DND-41 (cell line): ENCODE results near the gene MBD4.

Source experiments
- ATAC-seq: fragments of 200-7000 bp; cut with Tn5 transposase; 3 replicates; pipeline ENCODE4 v1.9.1; 2021; ENCODE audit warnings: low read depth; ENCODE audit not compliant: insufficient read depth
- DNase-seq: peaks from one replicate; pipeline ENCODE4 v3.0.0-alpha.2; 2020
- H2AFZ ChIP-seq: 2 replicates; pipeline ENCODE4 v1.6.0; 2012; ENCODE audit warnings: low read depth, low read length
- H3K27ac ChIP-seq: 2 replicates; pipeline ENCODE4 v1.5.1; 2012; ENCODE audit warnings: low read length, inconsistent platforms
- H3K27me3 ChIP-seq: fragments of 200-600 bp; sonication (generic); 2 replicates; pipeline ENCODE4 v1.6.0; 2012; ENCODE audit warnings: low read length, mild to moderate bottlenecking, inconsistent platforms; ENCODE audit not compliant: insufficient read depth, poor library complexity
- H3K36me3 ChIP-seq: 2 replicates; pipeline ENCODE4 v1.5.1; 2012; ENCODE audit warnings: low read length, inconsistent platforms; ENCODE audit not compliant: insufficient read depth
- H3K4me1 ChIP-seq: 2 replicates; pipeline ENCODE4 v1.5.1; 2012; ENCODE audit warnings: mild to moderate bottlenecking, low read length; ENCODE audit not compliant: insufficient read depth
- H3K4me2 ChIP-seq: 2 replicates; pipeline ENCODE4 v1.6.0; 2012; ENCODE audit warnings: mild to moderate bottlenecking, moderate library complexity, low read length, inconsistent platforms; ENCODE audit not compliant: insufficient read depth
- H3K4me3 ChIP-seq, 2 experiments: fragments of 200-600 bp in 1 of 2; shearing (Covaris generic) in 1 of 2; 2 replicates each; pipeline ENCODE4 v1.5.1; 2012 to 2016; ENCODE audit warnings: inconsistent platforms in 2 of 2, low read length in 2 of 2, mild to moderate bottlenecking in 2 of 2, low read depth in 1 of 2, moderate library complexity in 1 of 2
- H3K79me2 ChIP-seq: 2 replicates; pipeline ENCODE4 v1.6.0; 2012; ENCODE audit warnings: low read length, inconsistent platforms; ENCODE audit not compliant: insufficient read depth
- H3K9ac ChIP-seq: 2 replicates; pipeline ENCODE4 v1.6.0; 2012; ENCODE audit warnings: low read depth, mild to moderate bottlenecking, inconsistent platforms, low read length, moderate library complexity
- H3K9me3 ChIP-seq: 2 replicates; pipeline ENCODE4 v1.5.1; 2012; ENCODE audit warnings: low read length, moderate library complexity, mild to moderate bottlenecking, inconsistent platforms; ENCODE audit not compliant: insufficient read depth, severe bottlenecking
- H4K20me1 ChIP-seq: 2 replicates; pipeline ENCODE4 v1.6.0; 2012; ENCODE audit warnings: low read length; ENCODE audit not compliant: insufficient read depth
- EZH2 ChIP-seq: IDR thresholded peaks from 3 replicates; pipeline ENCODE4 v1.6.1; 2012; ENCODE audit warnings: borderline replicate concordance, low read depth, mild to moderate bottlenecking, moderate library complexity, low read length, inconsistent platforms; ENCODE audit not compliant: severe bottlenecking
- TF ChIP-seq, protein P1 (sequence below): IDR thresholded peaks from 2 replicates; pipeline ENCODE4 v1.5.1; 2012; ENCODE audit warnings: borderline replicate concordance, low read length, moderate library complexity, mild to moderate bottlenecking; ENCODE audit not compliant: poor library complexity, severe bottlenecking; ENCODE audit errors: extremely low read depth

MBD4 gene

DNA sequence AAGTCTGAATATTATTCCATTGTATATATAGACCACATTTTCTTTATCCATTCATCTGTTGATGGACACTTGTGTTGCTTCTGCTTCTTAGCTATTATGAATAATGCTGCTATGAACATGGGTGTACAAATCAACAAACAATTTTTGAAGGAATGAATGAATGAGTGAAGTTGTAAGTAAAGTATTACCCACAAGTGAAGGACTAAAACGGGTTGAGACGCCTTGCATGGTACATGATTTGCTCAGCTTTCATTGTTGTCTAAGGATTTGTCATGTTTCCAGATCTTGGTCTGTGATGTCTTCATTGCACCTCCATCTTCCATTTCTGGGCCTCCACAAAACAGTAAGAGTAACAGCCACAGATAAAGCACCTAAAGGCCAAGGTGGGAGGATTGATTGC is 20.8 kb upstream of the MBD4 start:
- DNase-seq (no peak), ATAC-seq (no peak)
- no peaks in the 10 kb centered on the region for H3K9me3 ChIP-seq
- peaks cover 36% of the 10 kb centered on the region; the same call in 1 of the 2 replicates for H3K36me3 ChIP-seq
- no peak overlapping the region for H3K4me3 ChIP-seq
- no peaks in the 10 kb centered on the region for H3K79me2 ChIP-seq
- H2AFZ ChIP-seq, result no peak overlapping the region
- TF ChIP-seq, protein P1, sequence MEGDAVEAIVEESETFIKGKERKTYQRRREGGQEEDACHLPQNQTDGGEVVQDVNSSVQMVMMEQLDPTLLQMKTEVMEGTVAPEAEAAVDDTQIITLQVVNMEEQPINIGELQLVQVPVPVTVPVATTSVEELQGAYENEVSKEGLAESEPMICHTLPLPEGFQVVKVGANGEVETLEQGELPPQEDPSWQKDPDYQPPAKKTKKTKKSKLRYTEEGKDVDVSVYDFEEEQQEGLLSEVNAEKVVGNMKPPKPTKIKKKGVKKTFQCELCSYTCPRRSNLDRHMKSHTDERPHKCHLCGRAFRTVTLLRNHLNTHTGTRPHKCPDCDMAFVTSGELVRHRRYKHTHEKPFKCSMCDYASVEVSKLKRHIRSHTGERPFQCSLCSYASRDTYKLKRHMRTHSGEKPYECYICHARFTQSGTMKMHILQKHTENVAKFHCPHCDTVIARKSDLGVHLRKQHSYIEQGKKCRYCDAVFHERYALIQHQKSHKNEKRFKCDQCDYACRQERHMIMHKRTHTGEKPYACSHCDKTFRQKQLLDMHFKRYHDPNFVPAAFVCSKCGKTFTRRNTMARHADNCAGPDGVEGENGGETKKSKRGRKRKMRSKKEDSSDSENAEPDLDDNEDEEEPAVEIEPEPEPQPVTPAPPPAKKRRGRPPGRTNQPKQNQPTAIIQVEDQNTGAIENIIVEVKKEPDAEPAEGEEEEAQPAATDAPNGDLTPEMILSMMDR, result no peak
- TF ChIP-seq EZH2, result no peak
- H3K27ac ChIP-seq, result no peak overlapping the region
- H3K4me1 ChIP-seq, result no peaks in the 10 kb centered on the region
- H3K9ac ChIP-seq, result no peak overlapping the region
- no peak overlapping the region for H3K4me2 ChIP-seq
- H4K20me1 ChIP-seq, result no peaks in the 10 kb centered on the region
- H3K27me3 ChIP-seq, result no peaks in the 10 kb centered on the region

DNA sequence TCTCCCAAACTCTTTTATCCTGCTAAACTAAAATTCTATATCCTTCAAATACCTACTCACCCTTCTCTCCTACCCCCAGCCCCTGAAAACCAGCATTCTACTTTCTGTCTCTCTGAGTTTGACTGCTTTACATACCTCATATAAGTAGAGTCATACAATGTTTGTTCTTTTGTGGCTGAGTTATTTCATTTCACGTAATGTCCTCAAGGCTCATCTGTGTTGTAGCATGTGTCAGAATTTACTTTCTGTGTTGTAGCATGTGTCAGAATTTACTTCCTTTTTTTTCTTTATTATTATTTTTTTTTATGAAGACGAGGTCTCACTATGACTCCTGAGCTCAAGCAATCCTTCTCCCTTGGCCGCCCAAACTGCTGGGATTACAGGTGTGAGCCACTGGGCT is 20.4 kb upstream of the MBD4 start:
- H4K20me1 ChIP-seq, result no peaks in the 10 kb centered on the region
- no peak overlapping the region for H2AFZ ChIP-seq
- no peak overlapping the region for H3K27ac ChIP-seq
- no peaks in the 10 kb centered on the region for H3K4me1 ChIP-seq
- H3K79me2 ChIP-seq, result no peaks in the 10 kb centered on the region
- ATAC-seq (no peak), DNase-seq (no peak)
- TF ChIP-seq, protein P1, result no peak
- no peak for TF ChIP-seq EZH2
- no peak overlapping the region for H3K9ac ChIP-seq
- H3K4me3 ChIP-seq, result no peak overlapping the region
- peaks cover 36% of the 10 kb centered on the region; the same call in 1 of the 2 replicates for H3K36me3 ChIP-seq
- H3K27me3 ChIP-seq, result no peaks in the 10 kb centered on the region
- no peak overlapping the region for H3K4me2 ChIP-seq
- H3K9me3 ChIP-seq, result no peaks in the 10 kb centered on the region

GRCh38 chr3:129453732-129454131 is 14.0 kb upstream of the MBD4 start:
- Histone ChIP-seq H3K4me2 (no peak overlapping the region), H3K79me2 (no peaks in the 10 kb centered on the region), H3K36me3 (peaks cover 46% of the 10 kb centered on the region), H3K4me3 (no peak overlapping the region), H3K27ac (no peak overlapping the region), H3K4me1 (no peaks in the 10 kb centered on the region), H3K27me3 (no peaks in the 10 kb centered on the region), H4K20me1 (no peaks in the 10 kb centered on the region), H3K9me3 (no peaks in the 10 kb centered on the region), H3K9ac (no peak overlapping the region), H2AFZ (no peak overlapping the region)
- DNase-seq (no peak), ATAC-seq (no peak)
- no peak for TF ChIP-seq EZH2
- TF ChIP-seq, protein P1, result no peak
